GM23338 (cell line): ENCODE measurements around the gene NEXMIF.

ENCODE experiments used
- CREB1 ChIP-seq: fragments of 250-450 bp; sonication (Bioruptor Pico); IDR thresholded peaks from 2 replicates; pipeline ENCODE4 v1.5.0; 2020; ENCODE audit warnings: low read depth, mild to moderate bottlenecking, moderate library complexity
- EZH2 ChIP-seq: fragments of 200-600 bp; sonication (generic); IDR thresholded peaks from one replicate; pipeline ENCODE4 v1.8.0; 2017; ENCODE audit warnings: antibody characterized with exemption, mild to moderate bottlenecking, low read depth; ENCODE audit not compliant: unreplicated experiment
- EZH2phosphoT487 ChIP-seq: fragments of 200-600 bp; sonication (generic); IDR thresholded peaks from one replicate; pipeline ENCODE4 v1.8.1; 2018; ENCODE audit warnings: antibody characterized with exemption; ENCODE audit not compliant: unreplicated experiment
- JUNB ChIP-seq: IDR thresholded peaks from one replicate; pipeline ENCODE4 v1.6.1; 2016; ENCODE audit warnings: antibody characterized with exemption; ENCODE audit not compliant: unreplicated experiment
- NANOG ChIP-seq: IDR thresholded peaks from 2 replicates; pipeline ENCODE4 v1.6.1; 2016; ENCODE audit warnings: antibody characterized with exemption, borderline replicate concordance
- POLR2AphosphoS5 ChIP-seq: IDR thresholded peaks from 2 replicates; pipeline ENCODE4 v1.6.1; 2016; ENCODE audit warnings: antibody characterized with exemption, low read depth
- REST ChIP-seq: IDR thresholded peaks from one replicate; pipeline ENCODE4 v1.6.1; 2018; ENCODE audit warnings: antibody characterized with exemption; ENCODE audit not compliant: unreplicated experiment
- STAT1 ChIP-seq: IDR thresholded peaks from one replicate; pipeline ENCODE4 v1.6.1; 2016; ENCODE audit warnings: antibody characterized with exemption; ENCODE audit not compliant: unreplicated experiment
- ZNF114 ChIP-seq: fragments of 250-450 bp; sonication (Bioruptor Pico); IDR thresholded peaks from 2 replicates; pipeline ENCODE4 v1.5.0; 2020; ENCODE audit warnings: mild to moderate bottlenecking, moderate library complexity
- ZNF331 ChIP-seq: fragments of 250-450 bp; sonication (Bioruptor Pico); IDR thresholded peaks from 2 replicates; pipeline ENCODE4 v1.5.0; 2020; ENCODE audit warnings: low read depth, mild to moderate bottlenecking, moderate library complexity
- TF ChIP-seq, protein P1 (sequence below), 2 experiments: fragments of 200-600 bp in 1 of 2; sonication (generic) in 1 of 2; conservative IDR thresholded peaks; 2 replicates each; pipeline versions ENCODE4 v1.5.1 to v1.6.1; 2016 to 2017; ENCODE audit warnings: antibody characterized with exemption in 2 of 2, low read depth in 2 of 2, mild to moderate bottlenecking in 2 of 2, moderate library complexity in 1 of 2
- TF ChIP-seq, protein P2 (sequence below): IDR thresholded peaks from 2 replicates; pipeline ENCODE4 v1.6.1; 2016; ENCODE audit warnings: antibody characterized with exemption
- TF ChIP-seq, protein P3 (sequence below): fragments of 250-450 bp; sonication (Bioruptor Pico); IDR thresholded peaks from 2 replicates; pipeline ENCODE4 v1.5.0; 2020; ENCODE audit warnings: mild to moderate bottlenecking, moderate library complexity

DNA sequence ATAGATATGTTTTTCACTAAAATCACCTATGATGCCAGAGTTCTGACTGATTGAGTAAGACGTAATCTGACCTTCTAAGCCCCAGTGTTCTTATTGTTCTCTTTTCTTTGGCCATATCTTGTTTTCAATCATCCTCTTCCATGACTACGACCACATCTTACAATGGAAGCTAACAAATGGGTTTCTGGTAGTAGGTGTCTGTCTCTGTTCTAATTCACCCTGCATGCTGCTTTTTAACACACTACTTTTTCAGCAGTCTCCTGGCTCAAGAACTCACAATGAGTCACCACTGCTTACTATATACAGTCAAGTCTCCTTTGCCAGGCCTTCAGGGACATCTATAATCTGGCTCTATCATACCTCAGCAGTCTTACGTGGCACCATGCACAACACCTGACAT is 146.1 kb downstream of the NEXMIF start:
- TF ChIP-seq EZH2 (no peak), REST (no peak), POLR2AphosphoS5 (no peak), CREB1 (CRISPR knock-in tag) (no peak), ZNF331 (CRISPR knock-in tag) (no peak), EZH2phosphoT487 (no peak), NANOG (no peak), JUNB (no peak), STAT1 (no peak), ZNF114 (CRISPR knock-in tag) (no peak)
- TF ChIP-seq, protein P1, sequence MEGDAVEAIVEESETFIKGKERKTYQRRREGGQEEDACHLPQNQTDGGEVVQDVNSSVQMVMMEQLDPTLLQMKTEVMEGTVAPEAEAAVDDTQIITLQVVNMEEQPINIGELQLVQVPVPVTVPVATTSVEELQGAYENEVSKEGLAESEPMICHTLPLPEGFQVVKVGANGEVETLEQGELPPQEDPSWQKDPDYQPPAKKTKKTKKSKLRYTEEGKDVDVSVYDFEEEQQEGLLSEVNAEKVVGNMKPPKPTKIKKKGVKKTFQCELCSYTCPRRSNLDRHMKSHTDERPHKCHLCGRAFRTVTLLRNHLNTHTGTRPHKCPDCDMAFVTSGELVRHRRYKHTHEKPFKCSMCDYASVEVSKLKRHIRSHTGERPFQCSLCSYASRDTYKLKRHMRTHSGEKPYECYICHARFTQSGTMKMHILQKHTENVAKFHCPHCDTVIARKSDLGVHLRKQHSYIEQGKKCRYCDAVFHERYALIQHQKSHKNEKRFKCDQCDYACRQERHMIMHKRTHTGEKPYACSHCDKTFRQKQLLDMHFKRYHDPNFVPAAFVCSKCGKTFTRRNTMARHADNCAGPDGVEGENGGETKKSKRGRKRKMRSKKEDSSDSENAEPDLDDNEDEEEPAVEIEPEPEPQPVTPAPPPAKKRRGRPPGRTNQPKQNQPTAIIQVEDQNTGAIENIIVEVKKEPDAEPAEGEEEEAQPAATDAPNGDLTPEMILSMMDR (conservative IDR thresholded peaks at IDR 0.05; ENCODE audit: low read depth in 2 of 2): no peak
- TF ChIP-seq, protein P2, sequence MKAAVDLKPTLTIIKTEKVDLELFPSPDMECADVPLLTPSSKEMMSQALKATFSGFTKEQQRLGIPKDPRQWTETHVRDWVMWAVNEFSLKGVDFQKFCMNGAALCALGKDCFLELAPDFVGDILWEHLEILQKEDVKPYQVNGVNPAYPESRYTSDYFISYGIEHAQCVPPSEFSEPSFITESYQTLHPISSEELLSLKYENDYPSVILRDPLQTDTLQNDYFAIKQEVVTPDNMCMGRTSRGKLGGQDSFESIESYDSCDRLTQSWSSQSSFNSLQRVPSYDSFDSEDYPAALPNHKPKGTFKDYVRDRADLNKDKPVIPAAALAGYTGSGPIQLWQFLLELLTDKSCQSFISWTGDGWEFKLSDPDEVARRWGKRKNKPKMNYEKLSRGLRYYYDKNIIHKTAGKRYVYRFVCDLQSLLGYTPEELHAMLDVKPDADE: no peak
- TF ChIP-seq, protein P3, sequence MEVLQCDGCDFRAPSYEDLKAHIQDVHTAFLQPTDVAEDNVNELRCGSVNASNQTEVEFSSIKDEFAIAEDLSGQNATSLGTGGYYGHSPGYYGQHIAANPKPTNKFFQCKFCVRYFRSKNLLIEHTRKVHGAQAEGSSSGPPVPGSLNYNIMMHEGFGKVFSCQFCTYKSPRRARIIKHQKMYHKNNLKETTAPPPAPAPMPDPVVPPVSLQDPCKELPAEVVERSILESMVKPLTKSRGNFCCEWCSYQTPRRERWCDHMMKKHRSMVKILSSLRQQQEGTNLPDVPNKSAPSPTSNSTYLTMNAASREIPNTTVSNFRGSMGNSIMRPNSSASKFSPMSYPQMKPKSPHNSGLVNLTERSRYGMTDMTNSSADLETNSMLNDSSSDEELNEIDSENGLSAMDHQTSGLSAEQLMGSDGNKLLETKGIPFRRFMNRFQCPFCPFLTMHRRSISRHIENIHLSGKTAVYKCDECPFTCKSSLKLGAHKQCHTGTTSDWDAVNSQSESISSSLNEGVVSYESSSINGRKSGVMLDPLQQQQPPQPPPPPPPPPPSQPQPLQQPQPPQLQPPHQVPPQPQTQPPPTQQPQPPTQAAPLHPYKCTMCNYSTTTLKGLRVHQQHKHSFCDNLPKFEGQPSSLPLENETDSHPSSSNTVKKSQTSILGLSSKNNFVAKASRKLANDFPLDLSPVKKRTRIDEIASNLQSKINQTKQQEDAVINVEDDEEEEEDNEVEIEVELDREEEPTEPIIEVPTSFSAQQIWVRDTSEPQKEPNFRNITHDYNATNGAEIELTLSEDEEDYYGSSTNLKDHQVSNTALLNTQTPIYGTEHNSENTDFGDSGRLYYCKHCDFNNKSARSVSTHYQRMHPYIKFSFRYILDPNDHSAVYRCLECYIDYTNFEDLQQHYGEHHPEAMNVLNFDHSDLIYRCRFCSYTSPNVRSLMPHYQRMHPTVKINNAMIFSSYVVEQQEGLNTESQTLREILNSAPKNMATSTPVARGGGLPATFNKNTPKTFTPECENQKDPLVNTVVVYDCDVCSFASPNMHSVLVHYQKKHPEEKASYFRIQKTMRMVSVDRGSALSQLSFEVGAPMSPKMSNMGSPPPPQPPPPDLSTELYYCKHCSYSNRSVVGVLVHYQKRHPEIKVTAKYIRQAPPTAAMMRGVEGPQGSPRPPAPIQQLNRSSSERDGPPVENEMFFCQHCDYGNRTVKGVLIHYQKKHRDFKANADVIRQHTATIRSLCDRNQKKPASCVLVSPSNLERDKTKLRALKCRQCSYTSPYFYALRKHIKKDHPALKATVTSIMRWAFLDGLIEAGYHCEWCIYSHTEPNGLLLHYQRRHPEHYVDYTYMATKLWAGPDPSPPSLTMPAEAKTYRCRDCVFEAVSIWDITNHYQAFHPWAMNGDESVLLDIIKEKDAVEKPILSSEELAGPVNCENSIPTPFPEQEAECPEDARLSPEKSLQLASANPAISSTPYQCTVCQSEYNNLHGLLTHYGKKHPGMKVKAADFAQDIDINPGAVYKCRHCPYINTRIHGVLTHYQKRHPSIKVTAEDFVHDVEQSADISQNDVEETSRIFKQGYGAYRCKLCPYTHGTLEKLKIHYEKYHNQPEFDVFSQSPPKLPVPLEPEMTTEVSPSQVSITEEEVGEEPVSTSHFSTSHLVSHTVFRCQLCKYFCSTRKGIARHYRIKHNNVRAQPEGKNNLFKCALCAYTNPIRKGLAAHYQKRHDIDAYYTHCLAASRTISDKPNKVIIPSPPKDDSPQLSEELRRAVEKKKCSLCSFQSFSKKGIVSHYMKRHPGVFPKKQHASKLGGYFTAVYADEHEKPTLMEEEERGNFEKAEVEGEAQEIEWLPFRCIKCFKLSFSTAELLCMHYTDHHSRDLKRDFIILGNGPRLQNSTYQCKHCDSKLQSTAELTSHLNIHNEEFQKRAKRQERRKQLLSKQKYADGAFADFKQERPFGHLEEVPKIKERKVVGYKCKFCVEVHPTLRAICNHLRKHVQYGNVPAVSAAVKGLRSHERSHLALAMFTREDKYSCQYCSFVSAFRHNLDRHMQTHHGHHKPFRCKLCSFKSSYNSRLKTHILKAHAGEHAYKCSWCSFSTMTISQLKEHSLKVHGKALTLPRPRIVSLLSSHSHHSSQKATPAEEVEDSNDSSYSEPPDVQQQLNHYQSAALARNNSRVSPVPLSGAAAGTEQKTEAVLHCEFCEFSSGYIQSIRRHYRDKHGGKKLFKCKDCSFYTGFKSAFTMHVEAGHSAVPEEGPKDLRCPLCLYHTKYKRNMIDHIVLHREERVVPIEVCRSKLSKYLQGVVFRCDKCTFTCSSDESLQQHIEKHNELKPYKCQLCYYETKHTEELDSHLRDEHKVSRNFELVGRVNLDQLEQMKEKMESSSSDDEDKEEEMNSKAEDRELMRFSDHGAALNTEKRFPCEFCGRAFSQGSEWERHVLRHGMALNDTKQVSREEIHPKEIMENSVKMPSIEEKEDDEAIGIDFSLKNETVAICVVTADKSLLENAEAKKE (CRISPR knock-in tag): no peak
